ENCODE results near the gene STC2. TPM values are rescaled to one million over a fixed set of nuclear protein-coding genes. Genes with fewer than 3 reads are reported as not detected.

Gene STC2
- total and polyA plus RNA-seq, 10 of the 15 experiments (the other 5 are each of a cell fraction or from before 2014, with no cell fraction given) = 0.05 to 4.8 (median 2.0) TPM

DNA sequence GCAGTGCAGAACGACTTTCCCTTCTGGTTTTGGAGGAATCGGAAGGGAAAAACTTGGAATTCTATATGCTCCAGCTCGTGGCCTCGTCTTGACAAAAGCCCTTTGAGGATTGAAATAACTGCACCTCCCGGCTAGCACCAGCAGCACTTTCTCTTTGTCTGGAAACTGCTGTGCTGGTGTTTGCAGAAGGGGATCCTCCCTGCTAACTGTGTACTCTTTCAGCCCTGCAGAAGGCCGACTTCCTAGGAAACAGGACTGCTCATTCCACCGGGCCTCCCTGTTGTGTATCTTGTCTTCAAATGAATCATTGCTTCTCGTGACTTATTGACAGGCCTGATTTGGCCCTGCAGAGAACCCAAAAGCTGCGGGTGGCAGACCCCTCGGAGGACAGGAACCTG lies 23.6 kb downstream of the STC2 start:
- no TSS peak for BruUV-seq (replicated peaks)
- H3K36me3 ChIP-seq (ENCODE audit: control insufficient read depth in 2 of 2, insufficient read depth in 2 of 2, low read length in 1 of 2) = no peaks in the 10 kb centered on the region
- intact Hi-C loops (cut with micrococcal nuclease; ENCODE audit: unreplicated experiment) = no loop called here
- H3K9me3 ChIP-seq (replicated peaks; ENCODE audit: control insufficient read depth, insufficient read depth, low read length) = peaks cover 6% of the 10 kb centered on the region; the same call in 1 of the 3 replicates
- CTCF ChIA-PET = interaction anchor here (2.3 kb wide), 1 partner anchor 11 kb away, joined by 12 read pairs; no protein-coding TSS in a partner anchor
- ATAC-seq = no peak
- H3K9ac ChIP-seq (ENCODE audit: control insufficient read depth, insufficient read depth, low read length) = no peak overlapping the region
- in situ Hi-C loops (cut with MboI) = no loop called here
- DNase-seq (ENCODE audit: low read depth, low spot score) = no peak
- no peak overlapping the region for H3K4me2 ChIP-seq (ENCODE audit: control insufficient read depth, insufficient read depth)
- H3K27me3 ChIP-seq (replicated peaks in 1 of 2; ENCODE audit: control insufficient read depth in 2 of 2, insufficient read depth in 2 of 2, low read length in 1 of 2) = no peaks in the 10 kb centered on the region; a peak in 3 of 4 replicates
- no peak overlapping the region for H3K4me3 ChIP-seq
- no peak overlapping the region for H2AFZ ChIP-seq (ENCODE audit: control insufficient read depth, low read depth, low read length)
- H3K4me1 ChIP-seq (ENCODE audit: control insufficient read depth, insufficient read depth, low read length) = no peaks in the 10 kb centered on the region
- no peaks in the 10 kb centered on the region for H3K79me2 ChIP-seq (ENCODE audit: control insufficient read depth, insufficient read depth, low read length)
- no peak overlapping the region for H3K27ac ChIP-seq (ENCODE audit: control insufficient read depth, insufficient read depth)
- H4K20me1 ChIP-seq (ENCODE audit: control insufficient read depth, insufficient read depth) = no peaks in the 10 kb centered on the region
- FAIRE-seq = no peak
- SMC1A ChIA-PET (ENCODE audit: uncharacterized antibody, unreplicated experiment) = no interaction called here
- WGBS (ENCODE audit: insufficient coverage, insufficient replicate concordance, low lambda C conversion rate, missing lambda C conversion rate) = 21% methylated on average over 10 of the region's 10 CpGs
- RAD21 ChIA-PET (ENCODE audit: unreplicated experiment) = no interaction called here
- POLR2A ChIA-PET = no interaction called here
- TF ChIP-seq, protein P1, sequence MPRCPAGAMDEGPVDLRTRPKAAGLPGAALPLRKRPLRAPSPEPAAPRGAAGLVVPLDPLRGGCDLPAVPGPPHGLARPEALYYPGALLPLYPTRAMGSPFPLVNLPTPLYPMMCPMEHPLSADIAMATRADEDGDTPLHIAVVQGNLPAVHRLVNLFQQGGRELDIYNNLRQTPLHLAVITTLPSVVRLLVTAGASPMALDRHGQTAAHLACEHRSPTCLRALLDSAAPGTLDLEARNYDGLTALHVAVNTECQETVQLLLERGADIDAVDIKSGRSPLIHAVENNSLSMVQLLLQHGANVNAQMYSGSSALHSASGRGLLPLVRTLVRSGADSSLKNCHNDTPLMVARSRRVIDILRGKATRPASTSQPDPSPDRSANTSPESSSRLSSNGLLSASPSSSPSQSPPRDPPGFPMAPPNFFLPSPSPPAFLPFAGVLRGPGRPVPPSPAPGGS (IDR thresholded peaks at IDR 0.05; ENCODE audit: borderline replicate concordance, insufficient read depth, low read depth, low read length, poor library complexity, severe bottlenecking) = no peak
- TF ChIP-seq, protein P2, sequence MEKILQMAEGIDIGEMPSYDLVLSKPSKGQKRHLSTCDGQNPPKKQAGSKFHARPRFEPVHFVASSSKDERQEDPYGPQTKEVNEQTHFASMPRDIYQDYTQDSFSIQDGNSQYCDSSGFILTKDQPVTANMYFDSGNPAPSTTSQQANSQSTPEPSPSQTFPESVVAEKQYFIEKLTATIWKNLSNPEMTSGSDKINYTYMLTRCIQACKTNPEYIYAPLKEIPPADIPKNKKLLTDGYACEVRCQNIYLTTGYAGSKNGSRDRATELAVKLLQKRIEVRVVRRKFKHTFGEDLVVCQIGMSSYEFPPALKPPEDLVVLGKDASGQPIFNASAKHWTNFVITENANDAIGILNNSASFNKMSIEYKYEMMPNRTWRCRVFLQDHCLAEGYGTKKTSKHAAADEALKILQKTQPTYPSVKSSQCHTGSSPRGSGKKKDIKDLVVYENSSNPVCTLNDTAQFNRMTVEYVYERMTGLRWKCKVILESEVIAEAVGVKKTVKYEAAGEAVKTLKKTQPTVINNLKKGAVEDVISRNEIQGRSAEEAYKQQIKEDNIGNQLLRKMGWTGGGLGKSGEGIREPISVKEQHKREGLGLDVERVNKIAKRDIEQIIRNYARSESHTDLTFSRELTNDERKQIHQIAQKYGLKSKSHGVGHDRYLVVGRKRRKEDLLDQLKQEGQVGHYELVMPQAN (conservative IDR thresholded peaks at IDR 0.05) = no peak
- TF ChIP-seq PAX8 (IDR thresholded peaks at IDR 0.05) (no peak), EP300 (IDR thresholded peaks at IDR 0.05; ENCODE audit: borderline replicate concordance in 1 of 2, control insufficient read depth in 1 of 2, low read depth in 2 of 2, low read length in 2 of 2) (no peak), ZNF384 (IDR thresholded peaks at IDR 0.05; ENCODE audit: borderline replicate concordance, low read depth, low read length) (no peak), EED (IDR thresholded peaks at IDR 0.05; ENCODE audit: low read depth) (no peak)
- TF ChIP-seq, protein P3, sequence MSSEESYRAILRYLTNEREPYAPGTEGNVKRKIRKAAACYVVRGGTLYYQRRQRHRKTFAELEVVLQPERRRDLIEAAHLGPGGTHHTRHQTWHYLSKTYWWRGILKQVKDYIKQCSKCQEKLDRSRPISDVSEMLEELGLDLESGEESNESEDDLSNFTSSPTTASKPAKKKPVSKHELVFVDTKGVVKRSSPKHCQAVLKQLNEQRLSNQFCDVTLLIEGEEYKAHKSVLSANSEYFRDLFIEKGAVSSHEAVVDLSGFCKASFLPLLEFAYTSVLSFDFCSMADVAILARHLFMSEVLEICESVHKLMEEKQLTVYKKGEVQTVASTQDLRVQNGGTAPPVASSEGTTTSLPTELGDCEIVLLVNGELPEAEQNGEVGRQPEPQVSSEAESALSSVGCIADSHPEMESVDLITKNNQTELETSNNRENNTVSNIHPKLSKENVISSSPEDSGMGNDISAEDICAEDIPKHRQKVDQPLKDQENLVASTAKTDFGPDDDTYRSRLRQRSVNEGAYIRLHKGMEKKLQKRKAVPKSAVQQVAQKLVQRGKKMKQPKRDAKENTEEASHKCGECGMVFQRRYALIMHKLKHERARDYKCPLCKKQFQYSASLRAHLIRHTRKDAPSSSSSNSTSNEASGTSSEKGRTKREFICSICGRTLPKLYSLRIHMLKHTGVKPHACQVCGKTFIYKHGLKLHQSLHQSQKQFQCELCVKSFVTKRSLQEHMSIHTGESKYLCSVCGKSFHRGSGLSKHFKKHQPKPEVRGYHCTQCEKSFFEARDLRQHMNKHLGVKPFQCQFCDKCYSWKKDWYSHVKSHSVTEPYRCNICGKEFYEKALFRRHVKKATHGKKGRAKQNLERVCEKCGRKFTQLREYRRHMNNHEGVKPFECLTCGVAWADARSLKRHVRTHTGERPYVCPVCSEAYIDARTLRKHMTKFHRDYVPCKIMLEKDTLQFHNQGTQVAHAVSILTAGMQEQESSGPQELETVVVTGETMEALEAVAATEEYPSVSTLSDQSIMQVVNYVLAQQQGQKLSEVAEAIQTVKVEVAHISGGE (CRISPR knock-in tag; IDR thresholded peaks at IDR 0.05) = no peak
- TF ChIP-seq, protein P4, sequence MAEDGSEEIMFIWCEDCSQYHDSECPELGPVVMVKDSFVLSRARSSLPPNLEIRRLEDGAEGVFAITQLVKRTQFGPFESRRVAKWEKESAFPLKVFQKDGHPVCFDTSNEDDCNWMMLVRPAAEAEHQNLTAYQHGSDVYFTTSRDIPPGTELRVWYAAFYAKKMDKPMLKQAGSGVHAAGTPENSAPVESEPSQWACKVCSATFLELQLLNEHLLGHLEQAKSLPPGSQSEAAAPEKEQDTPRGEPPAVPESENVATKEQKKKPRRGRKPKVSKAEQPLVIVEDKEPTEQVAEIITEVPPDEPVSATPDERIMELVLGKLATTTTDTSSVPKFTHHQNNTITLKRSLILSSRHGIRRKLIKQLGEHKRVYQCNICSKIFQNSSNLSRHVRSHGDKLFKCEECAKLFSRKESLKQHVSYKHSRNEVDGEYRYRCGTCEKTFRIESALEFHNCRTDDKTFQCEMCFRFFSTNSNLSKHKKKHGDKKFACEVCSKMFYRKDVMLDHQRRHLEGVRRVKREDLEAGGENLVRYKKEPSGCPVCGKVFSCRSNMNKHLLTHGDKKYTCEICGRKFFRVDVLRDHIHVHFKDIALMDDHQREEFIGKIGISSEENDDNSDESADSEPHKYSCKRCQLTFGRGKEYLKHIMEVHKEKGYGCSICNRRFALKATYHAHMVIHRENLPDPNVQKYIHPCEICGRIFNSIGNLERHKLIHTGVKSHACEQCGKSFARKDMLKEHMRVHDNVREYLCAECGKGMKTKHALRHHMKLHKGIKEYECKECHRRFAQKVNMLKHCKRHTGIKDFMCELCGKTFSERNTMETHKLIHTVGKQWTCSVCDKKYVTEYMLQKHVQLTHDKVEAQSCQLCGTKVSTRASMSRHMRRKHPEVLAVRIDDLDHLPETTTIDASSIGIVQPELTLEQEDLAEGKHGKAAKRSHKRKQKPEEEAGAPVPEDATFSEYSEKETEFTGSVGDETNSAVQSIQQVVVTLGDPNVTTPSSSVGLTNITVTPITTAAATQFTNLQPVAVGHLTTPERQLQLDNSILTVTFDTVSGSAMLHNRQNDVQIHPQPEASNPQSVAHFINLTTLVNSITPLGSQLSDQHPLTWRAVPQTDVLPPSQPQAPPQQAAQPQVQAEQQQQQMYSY (CRISPR knock-in tag; IDR thresholded peaks at IDR 0.05) = no peak

All from GM12878 (cell line).